Ecto neural progenitor cell (in vitro differentiated cells): ENCODE measurements around the gene OR8B4.
"Not testable (repeated sequence)": the region's sequence is repeated elsewhere in the genome, so short reads cannot be mapped to it uniquely, and the experiment has no call there.

Source experiments
- DNase-seq: peaks from one replicate; pipeline ENCODE4 v3.0.0-alpha.2; 2018; ENCODE audit warnings: low spot score

Gene OR8B4

GRCh38 chr11:124424384-124424921, at the start of gene OR8B4:
Gene OR8B4 (minus strand): TSS chr11:124424871. CDS start chr11:124424871, 0 bp downstream.
- DNase-seq, result no peak

- DNase-seq, result no peak
Measured at GRCh38 chr11:124474079-124474478, 49.4 kb upstream of the OR8B4 start.

GRCh38 chr11:124473476-124473875, 48.8 kb upstream of the OR8B4 start:
- DNase-seq, result no peak

GRCh38 chr11:124470561-124471227, 46.0 kb upstream of the OR8B4 start:
- DNase-seq, result no peak

- no peak for DNase-seq
Measured at GRCh38 chr11:124467381-124467927, 42.8 kb upstream of the OR8B4 start.

GRCh38 chr11:124465368-124465767, 40.7 kb upstream of the OR8B4 start:
- no peak for DNase-seq

GRCh38 chr11:124463990-124464389, 39.3 kb upstream of the OR8B4 start:
- DNase-seq, result no peak

- no peak for DNase-seq
Measured at GRCh38 chr11:124463324-124463723, 38.7 kb upstream of the OR8B4 start.

- DNase-seq, result no peak
Measured at GRCh38 chr11:124460459-124460858, 35.8 kb upstream of the OR8B4 start.

- DNase-seq, result not testable (repeated sequence)
Measured at GRCh38 chr11:124459379-124459778, 34.7 kb upstream of the OR8B4 start.

GRCh38 chr11:124454552-124454951, 29.9 kb upstream of the OR8B4 start:
- DNase-seq, result no peak

GRCh38 chr11:124446916-124447315, 22.2 kb upstream of the OR8B4 start:
- no peak for DNase-seq

GRCh38 chr11:124445646-124446150, 21.0 kb upstream of the OR8B4 start, which contains the start of gene OR8B8:
Gene OR8B8 (minus strand): TSS chr11:124445696. CDS start chr11:124441085, 4,611 bp downstream.
- no peak for DNase-seq

- no peak for DNase-seq
Measured at GRCh38 chr11:124442847-124443246, 18.2 kb upstream of the OR8B4 start.

GRCh38 chr11:124442442-124442841, 17.8 kb upstream of the OR8B4 start:
- DNase-seq, result no peak

GRCh38 chr11:124441519-124441918, 16.8 kb upstream of the OR8B4 start:
- DNase-seq, result no peak

GRCh38 chr11:124441081-124441480, 16.4 kb upstream of the OR8B4 start:
- DNase-seq, result no peak

GRCh38 chr11:124440608-124441007, 15.9 kb upstream of the OR8B4 start:
- DNase-seq, result no peak

GRCh38 chr11:124434699-124435098, 10.0 kb upstream of the OR8B4 start:
- DNase-seq, result no peak

- no peak for DNase-seq
Measured at GRCh38 chr11:124429599-124429998, 4.9 kb upstream of the OR8B4 start.

- no peak for DNase-seq
Measured at GRCh38 chr11:124421043-124421442, 3.6 kb downstream of the OR8B4 start.

GRCh38 chr11:124415356-124415923, 9.2 kb downstream of the OR8B4 start:
- no peak for DNase-seq

GRCh38 chr11:124409906-124410305, 14.8 kb downstream of the OR8B4 start:
- no peak for DNase-seq
